SK-N-SH treated with all-trans-retinoic acid at 6 μM for 48 hours (cell line): ENCODE results near the gene MYLK4.

Experiments
- ESRRG ChIP-seq: fragments of 250-450 bp; sonication (Bioruptor Pico); IDR thresholded peaks from 2 replicates; pipeline ENCODE4 v1.6.1; 2021; ENCODE audit warnings: mild to moderate bottlenecking
- RARB ChIP-seq: fragments of 250-450 bp; sonication (Bioruptor Pico); IDR thresholded peaks from 2 replicates; pipeline ENCODE4 v1.8.0; 2021; ENCODE audit warnings: mild to moderate bottlenecking, moderate library complexity
- TCF4 ChIP-seq: fragments of 250-450 bp; sonication (Bioruptor Pico); IDR thresholded peaks from 2 replicates; pipeline ENCODE4 v1.8.0; 2021; ENCODE audit warnings: mild to moderate bottlenecking, moderate library complexity, borderline replicate concordance
- TSHZ2 ChIP-seq: fragments of 250-450 bp; sonication (Bioruptor Pico); IDR thresholded peaks from 2 replicates; pipeline ENCODE4 v1.5.0; 2020; ENCODE audit warnings: mild to moderate bottlenecking, moderate library complexity
- ZC3H10 ChIP-seq: fragments of 250-450 bp; sonication (Bioruptor Pico); IDR thresholded peaks from 2 replicates; pipeline ENCODE4 v1.5.1; 2021; ENCODE audit warnings: mild to moderate bottlenecking, moderate library complexity
- ZFP3 ChIP-seq: fragments of 250-450 bp; sonication (Bioruptor Pico); IDR thresholded peaks from 2 replicates; pipeline ENCODE4 v1.5.0; 2020; ENCODE audit warnings: mild to moderate bottlenecking, moderate library complexity
- ZNF8 ChIP-seq: fragments of 450-650 bp; formaldehyde crosslinking; IDR thresholded peaks from 2 replicates; pipeline ENCODE4 v1.5.0; 2020; ENCODE audit warnings: mild to moderate bottlenecking, moderate library complexity
- TF ChIP-seq, protein P1 (sequence below): fragments of 250-450 bp; sonication (Bioruptor Pico); IDR thresholded peaks from 2 replicates; pipeline ENCODE4 v1.8.0; 2020; ENCODE audit warnings: mild to moderate bottlenecking, moderate library complexity, borderline replicate concordance
- TF ChIP-seq, protein P2 (sequence below): fragments of 250-450 bp; sonication (Bioruptor Pico); IDR thresholded peaks from 2 replicates; pipeline ENCODE4 v1.5.1; 2020; ENCODE audit warnings: low read depth, mild to moderate bottlenecking, moderate library complexity

GRCh38 chr6:2794171-2794730 lies 43.5 kb upstream of the MYLK4 start:
- no peak for TF ChIP-seq RARB (CRISPR knock-in tag)
- TF ChIP-seq ZC3H10: no peak
- no peak for TF ChIP-seq TSHZ2 (CRISPR knock-in tag)
- no peak for TF ChIP-seq ESRRG (CRISPR knock-in tag)
- TF ChIP-seq, protein P1, sequence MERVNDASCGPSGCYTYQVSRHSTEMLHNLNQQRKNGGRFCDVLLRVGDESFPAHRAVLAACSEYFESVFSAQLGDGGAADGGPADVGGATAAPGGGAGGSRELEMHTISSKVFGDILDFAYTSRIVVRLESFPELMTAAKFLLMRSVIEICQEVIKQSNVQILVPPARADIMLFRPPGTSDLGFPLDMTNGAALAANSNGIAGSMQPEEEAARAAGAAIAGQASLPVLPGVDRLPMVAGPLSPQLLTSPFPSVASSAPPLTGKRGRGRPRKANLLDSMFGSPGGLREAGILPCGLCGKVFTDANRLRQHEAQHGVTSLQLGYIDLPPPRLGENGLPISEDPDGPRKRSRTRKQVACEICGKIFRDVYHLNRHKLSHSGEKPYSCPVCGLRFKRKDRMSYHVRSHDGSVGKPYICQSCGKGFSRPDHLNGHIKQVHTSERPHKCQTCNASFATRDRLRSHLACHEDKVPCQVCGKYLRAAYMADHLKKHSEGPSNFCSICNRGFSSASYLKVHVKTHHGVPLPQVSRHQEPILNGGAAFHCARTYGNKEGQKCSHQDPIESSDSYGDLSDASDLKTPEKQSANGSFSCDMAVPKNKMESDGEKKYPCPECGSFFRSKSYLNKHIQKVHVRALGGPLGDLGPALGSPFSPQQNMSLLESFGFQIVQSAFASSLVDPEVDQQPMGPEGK: no peak
- no peak for TF ChIP-seq TCF4
- TF ChIP-seq, protein P2, sequence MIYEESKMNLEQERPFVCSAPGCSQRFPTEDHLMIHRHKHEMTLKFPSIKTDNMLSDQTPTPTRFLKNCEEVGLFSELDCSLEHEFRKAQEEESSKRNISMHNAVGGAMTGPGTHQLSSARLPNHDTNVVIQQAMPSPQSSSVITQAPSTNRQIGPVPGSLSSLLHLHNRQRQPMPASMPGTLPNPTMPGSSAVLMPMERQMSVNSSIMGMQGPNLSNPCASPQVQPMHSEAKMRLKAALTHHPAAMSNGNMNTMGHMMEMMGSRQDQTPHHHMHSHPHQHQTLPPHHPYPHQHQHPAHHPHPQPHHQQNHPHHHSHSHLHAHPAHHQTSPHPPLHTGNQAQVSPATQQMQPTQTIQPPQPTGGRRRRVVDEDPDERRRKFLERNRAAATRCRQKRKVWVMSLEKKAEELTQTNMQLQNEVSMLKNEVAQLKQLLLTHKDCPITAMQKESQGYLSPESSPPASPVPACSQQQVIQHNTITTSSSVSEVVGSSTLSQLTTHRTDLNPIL (CRISPR knock-in tag): no peak
- no peak for TF ChIP-seq ZNF8 (CRISPR knock-in tag)
- no peak for TF ChIP-seq ZFP3 (CRISPR knock-in tag)
